ENCODE measurements around the gene TMEM198. TPM values are rescaled to one million over a fixed set of nuclear protein-coding genes. Genes with fewer than 3 reads are reported as not detected.
A peak's percentile ranks its signal among the peaks of the same experiment; 100 is the strongest.

TMEM198 gene
- total and polyA plus RNA-seq, 9 of the 15 experiments (the other 6 are each of a cell fraction or from before 2014, with no cell fraction given): 0.03 to 3.8 (median 1.0) TPM

- TF ChIP-seq FOS (IDR thresholded peaks at IDR 0.05; ENCODE audit: extremely low read depth, insufficient read length) (no peak), ELK3 (CRISPR knock-in tag; IDR thresholded peaks at IDR 0.05) (no peak), CEBPZ (IDR thresholded peaks at IDR 0.05; ENCODE audit: borderline replicate concordance, low read depth, low read length) (no peak)
These were observed 16.8 kb upstream of the TMEM198 start (continued) for GRCh38 chr2:219527076-219527394.

- Histone ChIP-seq H3K79me2 (ENCODE audit: control insufficient read depth, insufficient read depth, low read length) (peaks cover 88% of the 10 kb centered on the region), H3K27me3 (ENCODE audit: control insufficient read depth in 2 of 2, insufficient read depth in 2 of 2, low read length in 2 of 2) (no peaks in the 10 kb centered on the region), H3K9me1 (ENCODE audit: control insufficient read depth, insufficient read depth, low read length) (no peaks in the 10 kb centered on the region), H4K20me1 (replicated peaks; ENCODE audit: control insufficient read depth, insufficient read depth, low read length) (no peaks in the 10 kb centered on the region), H2AFZ (ENCODE audit: low read depth, low read length) (no peak overlapping the region), H3K4me1 (replicated peaks in 1 of 2; ENCODE audit: control insufficient read depth in 2 of 2, insufficient read depth in 2 of 2, low read length in 2 of 2) (peaks cover 72 to 84% of the 10 kb centered on the region in 2 experiments), H3K4me3 (no peak overlapping the region), H3K9me3 (replicated peaks; ENCODE audit: control insufficient read depth, insufficient read depth, low read depth, low read length) (no peaks in the 10 kb centered on the region), H3K36me3 (ENCODE audit: control insufficient read depth, insufficient read depth, low read length) (peaks cover 40% of the 10 kb centered on the region; the same call in 2 of the 3 replicates), H3K9ac (ENCODE audit: insufficient read depth in 1 of 2, low read depth in 2 of 2, low read length in 2 of 2) (peak overlapping the region in 1 of 2 experiments; percentile 83; a peak in 2 of 4 replicates), H3K4me2 (ENCODE audit: insufficient read depth, low read length) (no peak overlapping the region), H3K27ac (ENCODE audit: extremely low read depth, low read depth, low read length) (peak overlapping the region; percentile 71; the same call in 1 of the 3 replicates)
- peak; percentile 46 for TF ChIP-seq ZFP36 (IDR thresholded peaks at IDR 0.05; ENCODE audit: low read depth, low read length, partially characterized antibody)
- TF ChIP-seq HMG20B (CRISPR knock-in tag; IDR thresholded peaks at IDR 0.05): no peak
- TF ChIP-seq RBM25 (IDR thresholded peaks at IDR 0.05; ENCODE audit: low read depth, low read length, severe bottlenecking): peak; percentile 69
- TF ChIP-seq PTRF (tag; IDR thresholded peaks at IDR 0.05): no peak
- peak; percentile 63; the same call in 1 of the 2 replicates for TF ChIP-seq BCOR (IDR thresholded peaks at IDR 0.05)
- ATAC-seq (no peak), DNase-seq (ENCODE audit: extremely low read depth in 1 of 4, low spot score in 3 of 4) (no peak), FAIRE-seq (no peak)
- WGBS (ENCODE audit: insufficient coverage, low coverage, missing lambda C conversion rate): 79% methylated on average over 2 of the region's 5 CpGs
- in situ Hi-C loops (cut with MboI): loop anchor here (5.0 to 10.0 kb wide), 2 partner anchors 35 to 53 kb away; no protein-coding TSS in a partner anchor
- ChIA-PET CTCF (ENCODE audit: low intra/inter-chr PET ratio) (interaction anchor here (0.6 kb wide), 1 partner anchor 86 kb away, joined by 4 read pairs; no protein-coding TSS in a partner anchor), POLR2A (interaction anchor here (0.5 to 0.8 kb wide), 3 partner anchors 18 to 139 kb away, joined by 3 to 4 read pairs (median 3); partner anchors contain the start of gene GMPPA)
- intact Hi-C loops (cut with micrococcal nuclease): no loop called here
- BruUV-seq (replicated peaks): no TSS peak
These were observed 16.4 kb upstream of the TMEM198 start for GRCh38 chr2:219527472-219527871.

All from K562 (cell line).